Medulla oblongata (tissue), 1 donor: ENCODE data around the gene KLHL17.

Experiments used
- DNase-seq: peaks from one replicate; pipeline ENCODE4 v3.0.0-alpha.2; 2015; ENCODE audit errors: extremely low spot score

Gene KLHL17

DNA sequence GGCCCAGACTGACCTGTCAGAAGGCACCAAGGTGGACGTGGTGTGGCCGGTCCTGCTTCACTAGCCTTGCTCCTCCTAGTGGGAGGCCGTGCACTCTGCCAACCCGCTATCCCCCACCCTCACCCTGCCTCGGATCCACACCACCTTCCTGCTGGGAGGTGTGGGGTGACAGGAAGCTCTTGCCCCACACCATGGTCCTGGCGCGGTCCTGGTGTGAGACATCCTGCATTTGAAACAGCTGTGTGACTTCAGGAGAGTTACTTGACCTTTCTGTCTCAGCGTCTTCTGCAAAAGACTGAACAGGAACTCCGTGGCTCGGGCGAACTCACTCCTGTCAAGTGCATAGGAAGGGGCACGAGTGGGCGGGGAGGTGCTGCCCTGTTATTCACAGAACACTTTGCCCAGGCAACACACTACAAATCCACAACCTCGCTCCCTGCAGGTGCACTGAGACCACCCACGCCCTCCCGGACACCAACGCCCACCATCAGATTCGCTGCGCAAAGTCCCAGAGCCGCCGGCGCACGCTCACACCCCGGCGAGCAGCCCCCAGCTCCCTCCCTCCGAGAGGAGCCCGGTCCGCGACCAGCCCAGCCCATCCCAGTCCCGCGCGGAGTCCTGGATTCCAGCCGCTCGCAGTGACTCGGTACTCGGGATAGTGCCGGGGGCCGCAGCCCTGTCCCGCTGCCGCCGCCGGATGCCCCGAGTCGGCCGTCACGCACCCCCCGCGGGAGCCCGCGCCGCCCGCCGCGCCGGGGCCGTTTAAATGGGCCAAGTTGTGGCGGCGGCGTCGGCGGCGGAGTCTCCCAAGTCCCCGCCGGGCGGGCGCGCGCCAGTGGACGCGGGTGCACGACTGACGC lies 37.0 kb upstream of the KLHL17 start, which contains the start of gene SAMD11:
Gene SAMD11, plus strand, starts transcription at position 793 of the 860 bp plus-strand sequence. CDS start 509 bp downstream, outside the sequence.
- peak; percentile 81 for DNase-seq

GRCh38 chr1:923991-924655 lies 36.3 kb upstream of the KLHL17 start:
- DNase-seq: no peak

DNA sequence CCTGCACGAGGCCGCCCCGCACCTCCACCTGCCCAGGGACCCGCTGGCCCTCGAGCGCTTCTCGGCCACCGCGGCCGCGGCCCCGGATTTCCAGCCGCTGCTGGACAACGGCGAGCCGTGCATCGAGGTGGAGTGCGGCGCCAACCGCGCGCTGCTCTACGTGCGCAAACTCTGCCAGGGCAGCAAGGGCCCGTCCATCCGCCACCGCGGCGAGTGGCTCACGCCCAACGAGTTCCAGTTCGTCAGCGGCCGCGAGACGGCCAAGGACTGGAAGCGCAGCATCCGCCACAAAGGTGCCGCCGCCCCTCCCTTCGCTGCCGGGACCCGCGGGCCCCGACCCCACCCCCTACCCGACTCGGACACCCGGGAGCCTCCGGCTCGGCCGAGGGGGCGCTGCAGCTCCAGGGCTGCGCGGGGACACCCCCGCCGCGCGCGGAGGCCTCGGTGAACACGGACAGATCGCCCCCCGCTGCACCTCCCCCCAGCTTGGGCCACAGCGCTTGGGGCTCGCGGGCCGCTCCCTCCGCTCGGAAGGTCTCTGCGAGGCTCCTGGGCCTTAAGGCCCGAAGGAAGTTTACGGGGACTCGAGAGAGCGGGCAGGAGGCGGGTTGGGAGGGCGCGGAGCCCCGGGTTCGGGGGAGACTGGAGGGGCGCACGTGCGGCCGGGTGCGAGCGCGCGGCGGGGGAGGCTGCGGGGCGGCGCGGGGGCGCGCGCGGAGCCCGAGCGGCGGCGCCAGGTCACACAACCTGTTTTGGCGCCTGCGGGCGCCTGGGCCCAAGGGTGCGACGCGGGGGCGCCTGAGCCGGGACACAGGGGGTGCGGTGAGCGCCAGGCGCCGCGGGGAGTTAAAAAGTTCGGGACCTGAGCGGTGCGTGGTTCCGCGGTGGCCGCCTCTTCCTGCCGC lies 35.5 kb upstream of the KLHL17 start:
- no peak for DNase-seq

GRCh38 chr1:925561-926421 lies 34.6 kb upstream of the KLHL17 start:
- no peak for DNase-seq

DNA sequence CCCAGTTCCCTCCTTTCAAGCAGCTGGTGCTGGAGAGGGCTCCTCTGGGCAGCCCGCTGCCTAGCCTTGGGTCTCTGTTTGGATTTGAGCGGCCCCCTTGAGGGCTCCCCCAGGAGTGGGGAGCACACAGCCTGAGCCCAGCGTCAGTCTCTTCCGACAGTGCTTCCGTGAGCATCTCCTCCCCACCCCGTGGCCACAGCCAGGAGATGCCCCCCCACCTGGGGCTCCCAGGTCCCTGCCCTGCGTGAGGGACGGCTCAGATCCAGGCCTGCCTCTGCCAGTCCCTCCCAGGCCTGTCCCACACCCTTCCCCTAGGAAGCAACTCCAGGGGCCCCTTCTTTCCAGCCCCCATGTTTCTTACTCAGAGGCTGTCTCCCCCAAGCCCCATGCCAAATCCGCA lies 33.1 kb upstream of the KLHL17 start:
- no peak for DNase-seq

DNA sequence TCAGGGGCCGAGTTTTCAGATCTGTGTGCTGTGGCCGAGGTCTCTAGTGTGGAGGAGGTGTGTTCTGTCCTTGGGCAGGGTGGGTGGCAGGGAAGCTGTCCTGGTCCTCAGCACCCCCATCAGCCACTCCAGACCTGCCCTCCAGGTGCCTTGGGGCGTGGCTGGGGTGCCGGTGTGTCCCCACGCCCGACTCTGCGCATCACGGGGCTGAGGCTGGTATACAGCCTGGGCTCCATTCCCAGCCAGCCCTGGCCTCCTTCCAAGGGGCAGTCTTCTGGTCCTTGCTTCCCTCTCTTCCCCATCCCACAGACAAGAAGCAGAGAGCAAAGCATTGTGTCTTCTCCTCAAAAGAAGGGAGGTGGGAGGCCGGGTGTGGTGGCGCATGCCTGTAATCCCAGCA lies 32.6 kb upstream of the KLHL17 start:
- DNase-seq: no peak

DNA sequence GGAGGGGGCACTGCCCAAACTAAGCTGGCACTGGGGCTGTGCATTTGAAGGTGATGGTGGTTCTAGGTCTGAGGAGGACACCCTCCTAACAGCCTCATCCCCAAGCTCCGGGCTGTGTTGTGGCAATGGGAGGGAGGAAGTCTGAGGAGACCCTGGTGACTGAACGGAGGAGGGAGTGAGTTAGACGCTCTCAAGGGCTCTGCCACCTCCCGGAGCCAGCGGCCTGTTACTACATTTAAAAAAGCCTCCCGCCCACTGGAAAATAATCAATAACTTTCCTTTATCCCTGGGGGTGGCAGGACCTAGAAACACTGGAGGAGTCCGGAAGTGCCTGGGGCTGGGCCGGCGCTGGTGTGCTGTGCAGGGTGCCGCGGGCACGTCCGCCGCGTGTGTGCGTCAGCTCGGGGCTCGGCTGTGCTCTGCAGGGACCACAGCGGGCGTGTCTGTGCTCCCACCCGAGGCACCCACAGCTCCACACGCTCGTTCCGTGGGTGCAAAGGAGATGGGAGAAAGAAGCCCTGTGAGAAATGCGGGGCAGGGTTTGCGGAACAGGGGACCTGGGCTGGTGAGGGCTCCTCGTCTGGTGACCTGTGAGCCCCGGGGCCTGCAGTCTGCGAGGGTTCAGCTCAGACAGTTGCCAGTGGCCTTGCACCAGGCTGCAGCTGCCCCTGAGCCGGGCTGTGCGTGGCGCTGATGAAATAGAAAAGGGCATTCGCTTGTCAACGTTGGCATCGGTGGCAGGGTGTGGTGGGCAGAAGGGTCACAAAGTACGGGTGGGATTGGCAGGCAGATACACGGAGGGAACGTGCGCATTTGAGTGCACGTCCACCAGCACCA lies 31.3 kb upstream of the KLHL17 start:
- DNase-seq: no peak

DNA sequence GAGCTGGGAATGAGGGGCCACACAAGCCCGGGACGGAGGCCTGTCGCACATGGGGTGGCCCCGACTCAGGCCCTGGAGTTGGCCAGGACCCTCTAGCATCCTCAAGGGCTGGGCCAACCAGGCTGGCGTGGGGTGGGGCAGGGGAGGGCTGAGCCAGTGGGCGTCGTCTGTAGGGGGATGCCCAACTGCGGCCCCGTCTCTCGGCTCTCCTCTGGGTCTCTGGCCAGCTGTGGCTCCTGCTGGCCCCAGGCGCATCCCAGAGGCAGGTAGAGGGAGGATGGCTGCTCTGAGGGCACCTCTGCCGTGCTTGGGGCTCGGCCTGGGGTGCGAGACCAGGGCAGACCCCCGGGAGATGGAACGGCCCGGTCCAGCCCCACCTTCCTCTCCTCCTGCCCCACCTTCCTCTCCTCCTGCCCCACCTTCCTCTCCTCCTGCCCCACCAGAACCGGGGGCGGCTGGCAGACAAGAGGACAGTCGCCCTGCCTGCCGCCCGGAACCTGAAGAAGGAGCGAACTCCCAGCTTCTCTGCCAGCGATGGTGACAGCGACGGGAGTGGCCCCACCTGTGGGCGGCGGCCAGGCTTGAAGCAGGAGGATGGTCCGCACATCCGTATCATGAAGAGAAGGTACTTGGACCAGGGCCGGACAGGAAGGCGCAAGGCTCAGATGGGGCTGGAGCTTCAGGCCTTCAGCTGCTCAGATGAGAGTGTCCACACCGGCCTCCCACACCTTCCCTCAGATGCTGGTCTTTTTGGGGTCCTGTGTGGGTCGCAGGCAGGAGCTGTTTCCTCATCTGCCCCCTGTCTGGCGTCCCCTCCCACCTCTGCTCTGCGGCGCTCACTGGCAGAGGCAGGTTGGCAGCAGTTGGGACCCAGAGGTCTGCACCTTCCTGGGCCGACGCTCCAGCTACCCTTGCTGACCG lies 30.4 kb upstream of the KLHL17 start:
- no peak for DNase-seq

DNA sequence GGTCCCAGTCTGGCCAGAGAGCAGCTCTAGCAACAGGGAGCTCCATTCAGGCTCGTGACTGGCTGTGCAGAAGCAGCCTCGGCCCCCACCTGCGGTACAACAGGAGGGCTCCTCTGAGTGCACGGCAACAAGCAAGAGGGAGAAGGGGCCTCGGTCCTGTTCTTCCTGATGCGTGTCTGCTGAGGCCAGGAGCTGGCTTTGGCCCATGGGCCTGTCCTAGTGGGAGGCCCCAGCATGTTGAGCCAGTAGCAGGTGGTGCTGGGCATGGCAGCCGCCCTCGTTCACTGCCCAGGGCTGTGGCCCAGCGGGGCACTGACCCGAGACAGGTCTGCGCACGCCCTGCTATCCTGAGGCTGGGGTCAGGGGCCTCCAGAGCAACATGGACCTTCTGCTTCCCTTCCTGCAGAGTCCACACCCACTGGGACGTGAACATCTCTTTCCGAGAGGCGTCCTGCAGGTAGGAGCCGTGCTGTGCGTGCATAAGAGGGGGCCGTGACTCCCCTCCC lies 29.7 kb upstream of the KLHL17 start:
- DNase-seq: no peak

DNA sequence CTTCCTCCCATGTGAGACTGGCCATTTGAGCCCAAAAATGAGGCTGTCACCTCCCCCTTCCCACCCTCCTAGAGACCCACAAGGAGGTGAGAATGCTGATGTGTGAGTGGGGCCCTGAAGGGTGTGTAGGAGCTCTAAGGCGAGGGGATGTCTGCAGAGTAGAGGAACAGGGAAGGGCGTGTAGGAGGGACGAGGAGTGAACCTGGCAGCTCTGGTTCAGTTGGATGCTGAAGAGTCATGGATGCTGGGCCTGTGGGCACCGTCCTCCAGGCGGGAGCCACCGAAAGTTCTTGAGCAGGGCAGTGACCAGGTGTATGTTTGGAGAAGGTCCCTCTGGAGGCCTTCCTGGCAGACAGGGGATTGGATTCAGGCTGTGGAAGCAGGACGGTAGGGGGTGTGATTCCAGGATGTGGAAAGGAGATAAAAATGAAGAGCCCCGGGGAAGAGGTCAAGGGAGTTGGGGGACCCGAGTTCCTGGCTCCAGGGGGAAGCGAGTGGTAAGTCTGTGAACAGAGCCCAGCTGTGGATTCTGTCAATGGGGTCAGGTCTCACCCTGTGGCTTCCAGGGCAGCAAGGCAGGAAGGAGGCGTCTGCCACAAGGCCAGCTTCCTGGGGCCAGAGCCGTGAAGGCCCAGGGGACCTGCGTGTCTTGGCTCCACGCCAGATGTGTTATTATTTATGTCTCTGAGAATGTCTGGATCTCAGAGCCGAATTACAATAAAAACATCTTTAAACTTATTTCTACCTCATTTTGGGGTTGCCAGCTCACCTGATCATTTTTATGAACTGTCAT lies 28.8 kb upstream of the KLHL17 start:
- no peak for DNase-seq

DNA sequence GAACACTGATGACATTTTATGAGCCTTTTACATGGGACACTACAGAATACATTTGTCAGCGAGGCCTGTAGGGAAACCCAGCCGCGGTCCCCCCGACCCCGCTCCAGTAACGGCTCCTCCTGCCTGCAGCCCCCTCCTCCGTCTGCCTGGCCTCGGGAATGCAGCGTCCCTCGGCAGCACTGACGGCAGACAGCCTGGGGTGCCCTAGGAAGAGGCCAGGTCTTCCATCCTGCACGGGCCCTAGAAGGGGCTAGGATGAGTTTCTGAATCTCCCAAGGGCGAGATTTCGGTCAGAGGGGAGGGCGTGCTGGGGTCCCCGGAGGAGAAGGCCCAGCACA lies 28.2 kb upstream of the KLHL17 start:
- DNase-seq: no peak

DNA sequence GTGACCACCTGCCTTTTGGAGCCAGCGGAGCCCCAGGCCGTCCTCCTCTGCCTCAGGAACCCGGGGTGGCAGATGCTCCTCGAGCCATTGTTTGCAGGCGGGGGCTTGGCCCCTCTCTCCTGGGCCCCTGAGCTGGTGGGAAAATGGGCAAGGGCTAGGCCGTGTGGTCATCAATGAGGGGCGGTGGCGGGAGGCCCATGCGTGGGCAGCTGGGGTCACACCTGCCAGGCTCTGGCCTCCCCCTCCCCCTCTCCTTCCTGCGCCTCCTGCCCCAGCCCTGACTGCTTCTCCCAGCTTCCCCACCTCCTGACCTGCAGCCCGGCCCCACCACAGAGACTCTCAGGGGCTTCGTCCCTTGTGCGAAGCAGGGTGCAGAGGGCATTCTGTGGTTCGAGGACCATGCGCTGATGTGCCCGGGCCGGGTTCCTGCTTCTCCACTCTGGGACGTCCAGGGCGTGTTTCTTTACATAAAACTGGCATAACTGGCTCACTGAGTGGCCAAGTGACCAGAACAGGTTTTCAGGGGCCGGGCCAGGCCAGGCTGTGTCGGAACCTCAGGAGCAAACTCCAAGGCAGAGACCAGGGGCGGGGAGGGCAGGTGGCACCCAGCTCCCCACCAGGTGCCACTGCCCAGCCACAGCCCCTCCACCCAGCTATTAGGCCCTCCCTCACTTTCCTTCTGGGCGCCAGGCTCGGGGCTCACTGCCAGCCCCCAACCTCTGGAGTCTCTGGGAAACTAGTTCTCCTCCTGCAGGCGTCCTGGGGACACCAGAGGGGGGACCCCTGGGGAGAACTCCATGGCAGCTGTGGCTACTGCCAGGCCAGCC lies 27.4 kb upstream of the KLHL17 start:
- DNase-seq: no peak

GRCh38 chr1:933603-933940 lies 26.8 kb upstream of the KLHL17 start:
- DNase-seq: no peak

GRCh38 chr1:934991-935750 lies 25.2 kb upstream of the KLHL17 start:
- DNase-seq: no peak

GRCh38 chr1:935751-936231 lies 24.6 kb upstream of the KLHL17 start:
- no peak for DNase-seq
